ENCODE data around the gene TAS1R2. TPM values are rescaled to one million over a fixed set of nuclear protein-coding genes. Genes with fewer than 3 reads are reported as not detected.

Gene TAS1R2
- total and polyA plus RNA-seq, 5 donors from 2014 or later: not detected

DNA sequence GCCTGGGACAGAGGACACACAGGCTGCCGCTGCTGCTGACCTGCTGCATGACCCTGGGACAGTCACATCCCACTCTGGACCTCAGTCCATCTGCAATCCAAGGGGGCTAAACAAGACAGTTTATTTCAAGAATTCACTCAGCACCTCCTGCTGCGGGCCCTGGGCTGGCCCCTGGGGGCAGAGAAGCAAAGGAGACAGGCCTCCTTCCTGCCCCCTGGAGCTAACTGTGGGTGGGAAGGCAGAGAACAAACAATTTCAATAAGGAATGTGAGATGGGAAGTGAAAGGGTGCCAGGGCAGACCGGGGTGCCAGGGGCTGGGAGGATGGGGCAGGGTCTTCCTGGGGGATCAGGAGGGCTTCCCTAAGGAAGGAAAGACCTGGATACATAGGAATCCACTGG is 60.0 kb downstream of the TAS1R2 start:
- Mint-ChIP-seq H3K9me3 (peaks cover 0 to 1% (median 0%) of the 10 kb centered on the region in 7 donors), H3K27ac (no peak overlapping the region), H3K4me1 (peaks cover 0 to 2% (median 0%) of the 10 kb centered on the region in 4 donors), H3K27me3 (peaks cover under 1% of the 10 kb centered on the region), H3K36me3 (no peaks in the 10 kb centered on the region), H3K4me3 (no peak overlapping the region)
- Histone ChIP-seq H3K27me3 (ENCODE audit: control insufficient read depth, insufficient read depth, low read length) (no peaks in the 10 kb centered on the region), H3K4me3 (ENCODE audit: low read depth, low read length) (no peak overlapping the region), H3K4me1 (ENCODE audit: control insufficient read depth, insufficient read depth, low read length, poor library complexity, severe bottlenecking) (no peaks in the 10 kb centered on the region), H3K27ac (ENCODE audit: insufficient read depth, low read length, poor library complexity, severe bottlenecking) (no peak overlapping the region), H3K36me3 (ENCODE audit: control insufficient read depth, insufficient read depth, low read length) (no peaks in the 10 kb centered on the region), H3K9me3 (ENCODE audit: control insufficient read depth in 2 of 2, low read length in 2 of 2) (no peaks in the 10 kb centered on the region)
- ATAC-seq (ENCODE audit: low read depth in 2 of 2): no peak
- DNase-seq: no peak

DNA sequence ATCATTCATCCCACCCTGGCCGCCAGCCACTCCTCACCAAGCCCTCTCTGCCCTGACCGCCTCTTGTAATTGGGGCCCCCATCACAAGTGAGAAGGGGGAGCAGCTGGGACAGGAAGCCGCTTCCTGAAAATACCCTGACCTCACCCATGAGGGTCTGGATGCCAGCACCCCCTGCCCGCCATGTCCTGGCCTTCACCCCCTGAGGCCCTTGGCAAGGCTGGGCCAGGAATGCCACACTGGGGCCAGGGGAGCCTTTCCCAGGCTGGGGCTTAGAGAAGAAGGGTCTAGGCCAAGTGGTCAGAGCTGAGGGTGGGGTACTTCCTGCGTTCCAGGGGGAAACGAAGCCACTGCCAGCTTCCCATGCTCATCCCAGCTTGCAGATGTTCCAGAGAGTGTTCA is 60.5 kb downstream of the TAS1R2 start:
- H3K27ac Mint-ChIP-seq: no peak overlapping the region
- peaks cover 0 to 1% (median 0%) of the 10 kb centered on the region in 7 donors for H3K9me3 Mint-ChIP-seq
- no peak overlapping the region for H3K4me3 Mint-ChIP-seq
- H3K27me3 Mint-ChIP-seq: no peaks in the 10 kb centered on the region
- H3K9me3 ChIP-seq (ENCODE audit: control insufficient read depth in 2 of 2, low read length in 2 of 2): no peaks in the 10 kb centered on the region
- H3K27me3 ChIP-seq (ENCODE audit: control insufficient read depth, insufficient read depth, low read length): no peaks in the 10 kb centered on the region
- ATAC-seq (ENCODE audit: low read depth in 2 of 2): no peak
- H3K4me1 Mint-ChIP-seq: peaks cover 0 to 2% (median 0%) of the 10 kb centered on the region in 4 donors
- no peaks in the 10 kb centered on the region for H3K36me3 ChIP-seq (ENCODE audit: control insufficient read depth, insufficient read depth, low read length)
- H3K36me3 Mint-ChIP-seq: no peaks in the 10 kb centered on the region
- H3K4me1 ChIP-seq (ENCODE audit: control insufficient read depth, insufficient read depth, low read length, poor library complexity, severe bottlenecking): no peaks in the 10 kb centered on the region
- no peak for DNase-seq
- H3K27ac ChIP-seq (ENCODE audit: insufficient read depth, low read length, poor library complexity, severe bottlenecking): no peak overlapping the region
- no peak overlapping the region for H3K4me3 ChIP-seq (ENCODE audit: low read depth, low read length)

DNA sequence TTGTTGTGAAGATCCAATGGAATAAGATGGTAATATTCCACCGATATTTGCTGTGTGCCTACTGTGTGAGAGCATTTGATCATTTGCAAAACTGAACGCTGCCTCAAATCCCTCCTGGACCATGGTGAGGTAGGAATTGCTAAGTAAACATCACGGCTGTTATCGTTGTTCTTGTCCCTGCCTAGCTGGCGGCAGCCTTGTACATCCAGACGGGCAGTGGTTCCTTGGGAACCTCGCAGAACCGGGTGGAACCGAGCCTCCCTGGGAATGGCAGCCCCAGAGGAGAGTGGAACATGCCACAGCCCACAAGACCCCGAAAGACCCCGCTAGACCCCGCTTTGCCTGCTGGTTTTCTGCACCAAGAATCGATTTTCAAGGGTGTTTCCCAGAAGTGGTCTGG is 60.9 kb downstream of the TAS1R2 start:
- Histone ChIP-seq H3K4me3 (ENCODE audit: low read depth, low read length) (no peak overlapping the region), H3K27ac (ENCODE audit: insufficient read depth, low read length, poor library complexity, severe bottlenecking) (no peak overlapping the region), H3K36me3 (ENCODE audit: control insufficient read depth, insufficient read depth, low read length) (no peaks in the 10 kb centered on the region), H3K9me3 (ENCODE audit: control insufficient read depth in 2 of 2, low read length in 2 of 2) (no peaks in the 10 kb centered on the region), H3K4me1 (ENCODE audit: control insufficient read depth, insufficient read depth, low read length, poor library complexity, severe bottlenecking) (no peaks in the 10 kb centered on the region), H3K27me3 (ENCODE audit: control insufficient read depth, insufficient read depth, low read length) (no peaks in the 10 kb centered on the region)
- DNase-seq (no peak), ATAC-seq (ENCODE audit: low read depth in 2 of 2) (no peak)
- H3K9me3 Mint-ChIP-seq: peaks cover 0 to 1% (median 0%) of the 10 kb centered on the region in 7 donors
- no peaks in the 10 kb centered on the region for H3K27me3 Mint-ChIP-seq
- H3K27ac Mint-ChIP-seq: no peak overlapping the region
- H3K4me1 Mint-ChIP-seq: peaks cover 0 to 2% (median 0%) of the 10 kb centered on the region in 4 donors
- no peak overlapping the region for H3K4me3 Mint-ChIP-seq
- H3K36me3 Mint-ChIP-seq: no peaks in the 10 kb centered on the region

DNA sequence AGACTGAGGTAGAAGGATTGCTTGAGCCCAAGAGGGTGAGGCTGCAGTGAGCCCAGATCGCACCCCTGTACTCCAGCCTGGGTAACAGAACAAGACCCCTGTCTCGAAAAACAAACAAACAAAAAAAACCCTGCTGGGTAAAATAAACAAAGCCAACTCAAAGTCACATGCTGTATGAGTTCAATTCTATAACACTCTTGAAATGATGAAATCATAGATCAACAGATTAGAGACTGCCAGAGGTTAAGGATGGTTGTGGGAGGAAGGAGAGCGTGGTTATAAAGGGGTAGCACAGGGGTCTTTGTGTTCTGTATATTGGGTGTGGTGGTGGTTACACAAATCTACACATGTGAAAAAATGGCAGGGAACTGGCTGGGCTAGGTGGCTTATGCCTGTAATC is 62.5 kb downstream of the TAS1R2 start:
- DNase-seq: no peak
- Mint-ChIP-seq H3K9me3 (peaks cover 0 to 7% (median 0%) of the 10 kb centered on the region in 7 donors), H3K36me3 (no peaks in the 10 kb centered on the region), H3K4me3 (no peak overlapping the region), H3K4me1 (peaks cover 0 to 2% (median 0%) of the 10 kb centered on the region in 4 donors), H3K27ac (no peak overlapping the region), H3K27me3 (no peaks in the 10 kb centered on the region)
- no peak overlapping the region for H3K4me3 ChIP-seq (ENCODE audit: low read depth, low read length)
- H3K4me1 ChIP-seq (ENCODE audit: control insufficient read depth, insufficient read depth, low read length, poor library complexity, severe bottlenecking): no peaks in the 10 kb centered on the region
- H3K36me3 ChIP-seq (ENCODE audit: control insufficient read depth, insufficient read depth, low read length): no peaks in the 10 kb centered on the region
- no peaks in the 10 kb centered on the region for H3K27me3 ChIP-seq (ENCODE audit: control insufficient read depth, insufficient read depth, low read length)
- ATAC-seq (ENCODE audit: low read depth in 2 of 2): no peak
- H3K9me3 ChIP-seq (ENCODE audit: control insufficient read depth in 2 of 2, low read length in 2 of 2): no peaks in the 10 kb centered on the region
- H3K27ac ChIP-seq (ENCODE audit: insufficient read depth, low read length, poor library complexity, severe bottlenecking): no peak overlapping the region

DNA sequence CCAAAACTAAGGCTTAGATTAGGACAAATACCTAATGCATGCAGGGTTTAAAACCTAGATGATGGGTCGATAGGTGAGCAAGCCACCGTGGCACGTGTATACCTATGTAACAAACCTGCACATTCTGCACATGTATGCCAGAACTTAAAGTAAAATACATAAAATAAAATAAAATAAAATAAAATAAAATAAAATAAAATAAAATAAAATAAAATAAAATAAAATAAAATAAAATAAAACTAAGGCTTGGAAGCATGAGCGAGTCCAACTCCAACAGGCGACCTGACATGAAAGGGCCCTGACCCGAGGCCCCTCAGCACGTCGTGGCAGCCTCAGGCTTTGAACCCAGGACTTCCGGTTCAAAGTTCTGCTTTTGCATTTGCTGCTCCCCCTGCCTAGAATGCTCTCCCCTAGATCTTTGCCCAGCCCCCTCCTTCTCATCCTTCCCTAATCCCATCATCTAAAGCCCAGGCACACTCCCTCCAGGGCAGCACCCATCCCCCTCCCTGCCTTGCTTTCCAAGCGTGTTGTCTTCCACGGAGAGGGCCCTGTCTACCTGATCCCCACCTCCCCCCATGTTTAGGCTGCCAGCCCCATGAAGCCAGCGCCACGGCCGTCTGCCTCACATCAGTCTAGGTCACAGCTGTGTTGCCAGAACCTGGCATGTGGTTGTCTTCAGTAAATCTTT is 64.3 kb downstream of the TAS1R2 start:
- Histone ChIP-seq H3K27ac (ENCODE audit: insufficient read depth, low read length, poor library complexity, severe bottlenecking) (no peak overlapping the region), H3K4me3 (ENCODE audit: low read depth, low read length) (no peak overlapping the region), H3K27me3 (ENCODE audit: control insufficient read depth, insufficient read depth, low read length) (no peaks in the 10 kb centered on the region), H3K9me3 (ENCODE audit: control insufficient read depth in 2 of 2, low read length in 2 of 2) (no peaks in the 10 kb centered on the region), H3K36me3 (ENCODE audit: control insufficient read depth, insufficient read depth, low read length) (no peaks in the 10 kb centered on the region), H3K4me1 (ENCODE audit: control insufficient read depth, insufficient read depth, low read length, poor library complexity, severe bottlenecking) (no peaks in the 10 kb centered on the region)
- Mint-ChIP-seq H3K27me3 (no peaks in the 10 kb centered on the region), H3K4me3 (no peak overlapping the region), H3K27ac (no peak overlapping the region), H3K36me3 (no peaks in the 10 kb centered on the region), H3K9me3 (peaks cover 0 to 8% (median 0%) of the 10 kb centered on the region in 7 donors), H3K4me1 (peaks cover 0 to 2% (median 0%) of the 10 kb centered on the region in 4 donors)
- no peak for DNase-seq
- no peak for ATAC-seq (ENCODE audit: low read depth in 2 of 2)

DNA sequence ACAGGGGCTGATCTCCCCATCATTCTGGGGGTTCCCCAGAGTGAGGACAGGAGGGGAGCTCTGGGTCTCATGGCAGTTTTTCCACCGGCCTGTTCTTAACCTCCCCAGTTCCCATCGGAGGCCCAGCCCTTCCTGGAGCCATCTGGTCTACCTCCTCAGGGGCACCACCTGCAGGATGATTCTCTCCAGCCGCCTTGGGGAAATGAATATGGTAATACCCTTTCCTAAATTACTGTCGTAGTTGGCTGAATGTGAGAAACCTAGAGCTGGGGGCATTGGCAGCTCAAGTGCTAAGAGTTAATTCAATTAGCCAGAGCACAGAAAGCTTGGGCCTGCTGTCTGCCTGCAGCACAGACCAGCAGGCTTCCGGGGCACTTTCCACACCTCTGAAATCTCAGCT is 64.9 kb downstream of the TAS1R2 start:
- Mint-ChIP-seq H3K9me3 (peaks cover 0 to 8% (median 0%) of the 10 kb centered on the region in 7 donors), H3K4me1 (peaks cover 0 to 2% (median 0%) of the 10 kb centered on the region in 4 donors), H3K36me3 (no peaks in the 10 kb centered on the region), H3K4me3 (no peak overlapping the region), H3K27me3 (peaks cover 3% of the 10 kb centered on the region), H3K27ac (no peak overlapping the region)
- Histone ChIP-seq H3K27me3 (ENCODE audit: control insufficient read depth, insufficient read depth, low read length) (no peaks in the 10 kb centered on the region), H3K9me3 (ENCODE audit: control insufficient read depth in 2 of 2, low read length in 2 of 2) (no peaks in the 10 kb centered on the region), H3K36me3 (ENCODE audit: control insufficient read depth, insufficient read depth, low read length) (no peaks in the 10 kb centered on the region), H3K4me3 (ENCODE audit: low read depth, low read length) (no peak overlapping the region), H3K27ac (ENCODE audit: insufficient read depth, low read length, poor library complexity, severe bottlenecking) (no peak overlapping the region), H3K4me1 (ENCODE audit: control insufficient read depth, insufficient read depth, low read length, poor library complexity, severe bottlenecking) (no peaks in the 10 kb centered on the region)
- DNase-seq (no peak), ATAC-seq (ENCODE audit: low read depth in 2 of 2) (no peak)

DNA sequence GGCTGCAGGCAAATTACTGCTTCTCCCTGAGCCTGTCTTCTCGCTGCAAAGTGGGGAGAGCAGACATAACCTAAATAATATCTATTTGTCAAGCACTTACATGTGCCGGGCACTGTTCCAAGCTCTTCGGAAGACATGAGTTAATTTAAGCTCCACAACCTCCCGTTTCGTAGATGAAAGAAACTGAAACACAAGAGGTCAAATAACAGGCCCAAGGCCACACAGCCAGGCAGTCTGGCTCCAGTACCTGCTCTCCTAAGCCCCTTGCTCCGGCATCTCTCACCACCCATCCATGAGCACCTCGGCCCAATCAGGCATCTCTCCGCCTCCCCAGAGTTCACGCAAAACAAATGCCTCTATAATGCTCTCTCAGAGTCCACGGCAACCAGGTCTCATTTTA is 65.4 kb downstream of the TAS1R2 start:
- peaks cover 4% of the 10 kb centered on the region for H3K27me3 Mint-ChIP-seq
- H3K27ac Mint-ChIP-seq: no peak overlapping the region

DNA sequence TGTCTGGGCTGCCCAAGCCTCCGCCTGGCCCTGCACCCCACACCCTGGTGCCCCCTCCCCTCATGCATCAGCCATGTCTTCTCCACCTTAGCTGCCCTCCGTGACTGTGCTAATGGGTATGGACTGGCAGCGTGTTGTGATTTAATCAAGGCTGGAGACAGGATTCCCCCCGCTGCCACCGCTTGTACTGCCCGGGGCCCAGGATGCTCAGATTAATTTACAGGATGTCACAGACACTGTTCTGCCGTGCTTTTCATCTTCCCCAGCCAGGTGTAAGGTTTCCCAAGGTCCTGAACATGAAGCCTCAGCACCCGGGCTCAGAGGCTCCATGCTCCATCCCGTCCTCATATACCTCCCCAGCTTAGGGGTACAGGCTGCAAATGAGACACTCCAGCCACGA is 66.3 kb downstream of the TAS1R2 start:
- no peaks in the 10 kb centered on the region for H3K36me3 Mint-ChIP-seq
- H3K9me3 Mint-ChIP-seq: peaks cover 0 to 8% (median 0%) of the 10 kb centered on the region in 7 donors
- Histone ChIP-seq H3K9me3 (ENCODE audit: control insufficient read depth in 2 of 2, low read length in 2 of 2) (no peaks in the 10 kb centered on the region), H3K36me3 (ENCODE audit: control insufficient read depth, insufficient read depth, low read length) (no peaks in the 10 kb centered on the region), H3K27ac (ENCODE audit: insufficient read depth, low read length, poor library complexity, severe bottlenecking) (no peak overlapping the region), H3K27me3 (ENCODE audit: control insufficient read depth, insufficient read depth, low read length) (no peaks in the 10 kb centered on the region), H3K4me1 (ENCODE audit: control insufficient read depth, insufficient read depth, low read length, poor library complexity, severe bottlenecking) (no peaks in the 10 kb centered on the region), H3K4me3 (ENCODE audit: low read depth, low read length) (no peak overlapping the region)
- H3K4me1 Mint-ChIP-seq: peaks cover 0 to 2% (median 0%) of the 10 kb centered on the region in 4 donors
- no peak overlapping the region for H3K4me3 Mint-ChIP-seq
- ATAC-seq (ENCODE audit: low read depth in 2 of 2): no peak
- DNase-seq: no peak
- no peak overlapping the region for H3K27ac Mint-ChIP-seq
- H3K27me3 Mint-ChIP-seq: peaks cover 4% of the 10 kb centered on the region

More for the DNA sequence above, 65.4 kb downstream of the TAS1R2 start:
- Histone ChIP-seq H3K9me3 (ENCODE audit: control insufficient read depth in 2 of 2, low read length in 2 of 2) (no peaks in the 10 kb centered on the region), H3K4me1 (ENCODE audit: control insufficient read depth, insufficient read depth, low read length, poor library complexity, severe bottlenecking) (no peaks in the 10 kb centered on the region), H3K36me3 (ENCODE audit: control insufficient read depth, insufficient read depth, low read length) (no peaks in the 10 kb centered on the region), H3K4me3 (ENCODE audit: low read depth, low read length) (no peak overlapping the region), H3K27ac (ENCODE audit: insufficient read depth, low read length, poor library complexity, severe bottlenecking) (no peak overlapping the region), H3K27me3 (ENCODE audit: control insufficient read depth, insufficient read depth, low read length) (no peaks in the 10 kb centered on the region)
- Mint-ChIP-seq H3K4me1 (peaks cover 0 to 2% (median 0%) of the 10 kb centered on the region in 4 donors), H3K9me3 (peaks cover 0 to 8% (median 0%) of the 10 kb centered on the region in 7 donors), H3K36me3 (no peaks in the 10 kb centered on the region), H3K4me3 (no peak overlapping the region)
- ATAC-seq (ENCODE audit: low read depth in 2 of 2) (no peak), DNase-seq (no peak)

Measured in CD4-positive, CD25-positive, alpha-beta regulatory T cell (primary cell).